ENCODE results near the gene XYLT1.

XYLT1 gene

DNA sequence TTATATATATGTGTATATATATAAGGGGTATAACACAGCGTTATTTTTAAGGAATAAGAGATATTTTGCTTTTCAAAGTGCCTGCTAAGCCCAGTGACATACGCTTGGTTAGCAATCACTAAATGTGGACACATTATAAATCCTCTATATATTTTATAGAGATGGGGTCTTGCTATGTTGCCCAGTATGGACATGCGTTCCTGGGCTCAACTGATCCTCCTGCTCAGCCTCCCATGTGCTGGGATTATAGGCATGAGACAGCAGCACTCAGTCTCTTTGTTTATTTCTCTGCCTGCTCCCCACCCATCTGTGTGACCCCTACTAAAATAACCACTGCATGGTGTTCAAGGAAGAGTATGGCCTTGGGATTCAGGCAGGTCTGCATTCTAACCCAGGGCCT, 63.4 kb downstream of the XYLT1 start:
- Histone ChIP-seq H3K27ac (no peak overlapping the region), H3K9me3 (ENCODE audit: severe bottlenecking) (no peaks in the 10 kb centered on the region), H3K4me3 (ENCODE audit: low read depth, low read length) (no peak overlapping the region), H3K27me3 (ENCODE audit: insufficient read depth, low read depth, severe bottlenecking) (no peaks in the 10 kb centered on the region), H3K36me3 (no peaks in the 10 kb centered on the region)
- TF ChIP-seq, protein P1, sequence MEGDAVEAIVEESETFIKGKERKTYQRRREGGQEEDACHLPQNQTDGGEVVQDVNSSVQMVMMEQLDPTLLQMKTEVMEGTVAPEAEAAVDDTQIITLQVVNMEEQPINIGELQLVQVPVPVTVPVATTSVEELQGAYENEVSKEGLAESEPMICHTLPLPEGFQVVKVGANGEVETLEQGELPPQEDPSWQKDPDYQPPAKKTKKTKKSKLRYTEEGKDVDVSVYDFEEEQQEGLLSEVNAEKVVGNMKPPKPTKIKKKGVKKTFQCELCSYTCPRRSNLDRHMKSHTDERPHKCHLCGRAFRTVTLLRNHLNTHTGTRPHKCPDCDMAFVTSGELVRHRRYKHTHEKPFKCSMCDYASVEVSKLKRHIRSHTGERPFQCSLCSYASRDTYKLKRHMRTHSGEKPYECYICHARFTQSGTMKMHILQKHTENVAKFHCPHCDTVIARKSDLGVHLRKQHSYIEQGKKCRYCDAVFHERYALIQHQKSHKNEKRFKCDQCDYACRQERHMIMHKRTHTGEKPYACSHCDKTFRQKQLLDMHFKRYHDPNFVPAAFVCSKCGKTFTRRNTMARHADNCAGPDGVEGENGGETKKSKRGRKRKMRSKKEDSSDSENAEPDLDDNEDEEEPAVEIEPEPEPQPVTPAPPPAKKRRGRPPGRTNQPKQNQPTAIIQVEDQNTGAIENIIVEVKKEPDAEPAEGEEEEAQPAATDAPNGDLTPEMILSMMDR (IDR thresholded peaks at IDR 0.05; ENCODE audit: low read depth, low read length): no peak
- DNase-seq: no peak

DNA sequence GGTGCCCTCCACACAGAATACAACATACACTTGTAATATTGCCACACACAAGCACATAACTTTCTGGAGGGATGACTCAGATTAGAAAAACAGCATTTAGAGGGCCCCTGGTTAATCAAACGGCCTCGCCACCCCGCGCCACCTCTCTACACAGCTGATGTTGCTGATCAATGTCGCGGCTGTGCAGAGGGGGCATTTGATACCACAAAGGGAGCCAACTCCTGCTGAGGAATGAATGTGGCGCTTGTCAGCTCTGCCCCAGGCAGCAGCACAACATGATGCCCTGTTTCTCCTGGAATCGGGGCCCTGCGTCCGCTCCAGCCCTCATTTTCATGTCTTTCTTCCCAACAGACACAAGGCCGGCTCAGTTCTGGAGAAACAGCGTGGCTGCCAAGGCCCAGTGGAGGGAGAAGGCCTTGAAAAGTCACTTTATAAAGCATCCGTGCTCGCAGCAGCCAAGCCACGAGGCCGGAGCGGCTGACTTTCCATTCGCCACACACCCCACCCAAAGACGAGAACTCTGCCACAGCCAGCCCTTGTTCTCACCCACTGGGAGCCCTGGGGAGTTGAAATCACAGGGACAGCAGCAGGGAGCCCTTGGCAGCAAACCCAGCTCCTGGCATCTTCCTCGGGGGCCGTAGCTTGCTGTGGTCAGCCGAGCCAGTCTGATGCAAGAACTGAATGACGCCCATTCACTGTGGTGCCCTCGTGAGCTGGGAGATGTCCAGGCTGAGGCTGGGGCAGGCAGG, 65.6 kb downstream of the XYLT1 start:
- Histone ChIP-seq H3K4me3 (ENCODE audit: low read depth, low read length) (no peak overlapping the region), H3K9me3 (ENCODE audit: severe bottlenecking) (no peaks in the 10 kb centered on the region), H3K27me3 (ENCODE audit: insufficient read depth, low read depth, severe bottlenecking) (no peaks in the 10 kb centered on the region), H3K27ac (no peak overlapping the region), H3K36me3 (no peaks in the 10 kb centered on the region)
- TF ChIP-seq, protein P1 (IDR thresholded peaks at IDR 0.05; ENCODE audit: low read depth, low read length): no peak
- no peak for DNase-seq

DNA sequence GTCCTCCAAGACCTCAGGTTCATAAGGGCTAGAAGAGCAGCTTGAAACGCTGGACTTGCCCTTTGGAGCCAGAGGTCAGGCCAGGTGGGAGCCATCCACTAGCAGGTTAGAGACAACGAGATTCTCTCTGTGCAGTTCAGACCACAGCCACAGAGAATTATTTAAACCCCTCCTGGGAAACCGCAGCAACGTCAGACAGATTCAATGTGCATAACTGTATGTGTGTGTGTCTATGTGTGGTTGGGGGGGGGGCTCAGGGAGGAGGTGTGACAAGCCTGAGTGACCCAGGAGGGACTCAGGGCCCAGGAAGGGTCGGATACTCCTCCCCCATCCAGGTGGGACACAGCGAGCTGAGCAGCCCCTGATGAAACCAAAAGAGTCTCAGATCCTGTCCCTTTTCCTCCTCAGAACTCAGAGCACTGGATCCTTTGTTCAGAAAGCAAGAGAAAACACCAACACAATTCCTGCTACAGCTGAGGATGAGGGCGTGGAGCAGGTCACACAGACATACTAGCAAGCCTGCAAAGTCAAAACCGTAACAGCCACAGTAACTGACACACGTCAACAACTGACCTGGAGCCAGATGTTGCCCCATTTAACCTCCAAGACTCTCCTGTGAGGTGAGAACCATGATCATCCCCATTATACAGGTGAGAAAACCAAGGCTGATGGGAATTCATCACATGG, 66.8 kb downstream of the XYLT1 start:
- Histone ChIP-seq H3K36me3 (no peaks in the 10 kb centered on the region), H3K4me3 (ENCODE audit: low read depth, low read length) (no peak overlapping the region), H3K9me3 (ENCODE audit: severe bottlenecking) (no peaks in the 10 kb centered on the region), H3K27me3 (ENCODE audit: insufficient read depth, low read depth, severe bottlenecking) (no peaks in the 10 kb centered on the region), H3K27ac (no peak overlapping the region)
- TF ChIP-seq, protein P1 (IDR thresholded peaks at IDR 0.05; ENCODE audit: low read depth, low read length): no peak
- no peak for DNase-seq

DNA sequence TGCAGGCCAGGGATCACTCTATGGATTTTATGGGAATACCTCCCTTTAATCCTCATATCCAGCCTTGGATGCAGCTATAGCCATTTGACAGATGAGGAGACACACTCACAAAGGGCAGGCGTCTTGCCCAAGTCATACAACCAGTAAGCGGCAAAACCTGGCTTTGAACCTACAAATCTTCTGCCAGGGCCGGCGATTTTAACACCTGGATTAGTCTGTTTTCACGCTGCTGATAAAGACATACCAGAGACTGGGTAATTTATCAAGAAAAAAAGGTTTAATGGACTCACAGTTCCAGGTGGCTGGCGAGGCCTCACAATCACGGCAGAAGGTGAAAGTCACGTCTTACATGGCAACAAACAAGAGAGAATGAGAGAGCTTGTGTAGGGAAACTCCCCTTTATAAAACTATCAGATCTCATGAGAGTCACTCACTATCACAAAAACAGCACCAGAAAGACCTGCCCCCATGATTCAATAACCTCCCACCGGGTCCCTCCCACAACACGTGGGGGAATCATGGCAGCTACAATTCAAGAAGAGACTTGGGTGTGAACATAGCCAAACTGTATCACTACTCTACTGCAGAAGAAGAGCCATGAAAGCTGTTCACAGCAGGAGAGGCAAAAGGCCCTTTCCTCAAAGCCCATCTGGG, 67.5 kb downstream of the XYLT1 start:
- no peaks in the 10 kb centered on the region for H3K36me3 ChIP-seq
- H3K4me3 ChIP-seq (ENCODE audit: low read depth, low read length): no peak overlapping the region
- TF ChIP-seq, protein P1 (IDR thresholded peaks at IDR 0.05; ENCODE audit: low read depth, low read length): no peak
- H3K27ac ChIP-seq: no peak overlapping the region
- DNase-seq: no peak
- H3K9me3 ChIP-seq (ENCODE audit: severe bottlenecking): no peaks in the 10 kb centered on the region
- no peaks in the 10 kb centered on the region for H3K27me3 ChIP-seq (ENCODE audit: insufficient read depth, low read depth, severe bottlenecking)

DNA sequence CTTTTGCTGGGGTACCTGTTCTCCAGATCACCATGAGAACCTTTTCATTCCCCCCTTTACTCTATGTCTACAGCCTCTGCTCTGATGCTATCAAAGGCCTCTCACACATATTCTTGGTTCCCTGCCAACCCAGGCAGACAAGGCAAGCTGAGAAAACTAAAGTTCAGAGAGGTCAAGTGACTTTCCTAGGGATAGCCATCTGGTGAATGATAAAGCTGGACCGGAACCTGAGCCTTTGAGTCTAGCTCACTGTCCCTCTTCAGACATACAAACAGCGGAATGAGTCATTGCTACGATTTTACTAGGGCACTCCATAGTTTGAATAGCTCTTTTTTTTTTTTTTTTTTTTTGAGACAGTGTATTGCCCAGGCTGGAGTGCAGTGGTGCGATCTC, 73.3 kb downstream of the XYLT1 start:
- TF ChIP-seq, protein P1 (IDR thresholded peaks at IDR 0.05; ENCODE audit: low read depth, low read length): no peak
- DNase-seq: no peak
- Histone ChIP-seq H3K27me3 (ENCODE audit: insufficient read depth, low read depth, severe bottlenecking) (no peaks in the 10 kb centered on the region), H3K36me3 (no peaks in the 10 kb centered on the region), H3K9me3 (ENCODE audit: severe bottlenecking) (no peaks in the 10 kb centered on the region), H3K27ac (no peak overlapping the region), H3K4me3 (ENCODE audit: low read depth, low read length) (no peak overlapping the region)

Measured in WERI-Rb-1 (cell line).